Esophagus muscularis mucosa (tissue), 4 donors: ENCODE results near the gene FAM13A. TPM values are rescaled to one million over a fixed set of nuclear protein-coding genes. Genes with fewer than 3 reads are reported as not detected.

Experiments
- DNase-seq: peaks from one replicate; pipeline ENCODE4 v3.0.0-alpha.2; 2017; ENCODE audit errors: extremely low spot score
- H3K27ac ChIP-seq, 4 donors: fragments of 200-600 bp; sonication (generic); replicated peaks in 1 of 4; 1 replicate in 3 of 4; 2 replicates in 1 of 4; pipeline ENCODE4 v1.5.1; 2016 to 2019; ENCODE audit warnings: mild to moderate bottlenecking in 1 of 4
- H3K27me3 ChIP-seq, 4 donors: fragments of 200-600 bp; sonication (generic); one replicate each; pipeline versions ENCODE4 v1.5.1 to v1.6.0; 2016 to 2019
- H3K36me3 ChIP-seq, 4 donors: fragments of 200-600 bp; sonication (generic); one replicate each; pipeline ENCODE4 v1.5.1; 2016 to 2019
- H3K4me1 ChIP-seq, 4 donors: fragments of 200-600 bp; sonication (generic); one replicate each; pipeline ENCODE4 v1.5.1; 2016 to 2019
- H3K4me3 ChIP-seq, 4 donors: fragments of 200-600 bp; sonication (generic); 1 replicate in 2 of 4; 2 replicates in 2 of 4; pipeline ENCODE4 v1.5.1; 2016 to 2019; ENCODE audit warnings: mild to moderate bottlenecking in 4 of 4, moderate library complexity in 1 of 4
- H3K9me3 ChIP-seq, 4 donors: fragments of 200-600 bp; sonication (generic); 1 replicate in 3 of 4; 2 replicates in 1 of 4; pipeline ENCODE4 v1.5.1; 2016 to 2019
- CTCF ChIP-seq, 3 experiments: fragments of 200-600 bp in 2 of 3; fragments of 450-650 bp in 1 of 3; sonication (generic) in 2 of 3; IDR thresholded peaks; one replicate each; pipeline ENCODE4 v1.5.1; 2017 to 2019; ENCODE audit warnings: antibody characterized with exemption in 3 of 3, mild to moderate bottlenecking in 2 of 3, moderate library complexity in 1 of 3
- EP300 ChIP-seq: sonication (generic); formaldehyde crosslinking; IDR thresholded peaks from one replicate; pipeline ENCODE4 v1.6.1; 2017; ENCODE audit warnings: antibody characterized with exemption
- POLR2A ChIP-seq: fragments of 450-650 bp; IDR thresholded peaks from one replicate; pipeline ENCODE4 v1.6.1; 2017; ENCODE audit warnings: antibody characterized with exemption, moderate library complexity, mild to moderate bottlenecking, low read depth
- POLR2AphosphoS5 ChIP-seq, 2 donors: sonication (generic); formaldehyde crosslinking; IDR thresholded peaks; one replicate each; pipeline ENCODE4 v1.6.1; 2017; ENCODE audit warnings: antibody characterized with exemption in 2 of 2
- WGBS: methylation state at CpG from one replicate; pipeline ENCODE4 v1.1.5; 2018; 5-methylcytosine and 5-hydroxymethylcytosine counted together
- intact Hi-C: fragments of 100-400 bp; cut with DNase I; formaldehyde crosslinking; loops from one replicate; pipeline ENCODE4 v1.15.1; 2023
- total RNA-seq, 4 donors: library from RNA; depleted of rRNA; stranded (reverse); fragments of >200 nt; gene quantifications; one replicate each; pipeline versions ENCODE4 v1.1.0 to v1.2.1, GENCODE V29; 2016

The FAM13A gene
- total RNA-seq, 4 donors from 2014 or later, result 22.4 to 27.2 (median 26.0) TPM

GRCh38 chr4:88754796-88755195, 302.2 kb downstream of the FAM13A start:
- peaks cover 6 to 38% (median 23%) of the 10 kb centered on the region in 4 donors for H3K36me3 ChIP-seq
- intact Hi-C loops, result no loop called here

GRCh38 chr4:88753658-88754571, 303.1 kb downstream of the FAM13A start:
- intact Hi-C loops, result no loop called here

More at GRCh38 chr4:88754796-88755195, 302.2 kb downstream of the FAM13A start:
- H3K27me3 ChIP-seq, result no peaks in the 10 kb centered on the region
- no peak overlapping the region for H3K27ac ChIP-seq
- peaks cover 0 to 16% (median 10%) of the 10 kb centered on the region in 4 donors for H3K4me1 ChIP-seq
- 99% methylated on average over 3 of the region's 3 CpGs for WGBS
- H3K9me3 ChIP-seq, result no peaks in the 10 kb centered on the region
- no peak overlapping the region for H3K4me3 ChIP-seq
- TF ChIP-seq EP300 (no peak), POLR2A (no peak), CTCF (IDR thresholded peaks at IDR 0.05) (no peak), POLR2AphosphoS5 (IDR thresholded peaks at IDR 0.05) (no peak)
- DNase-seq, result no peak

GRCh38 chr4:88752754-88753153, 304.2 kb downstream of the FAM13A start:
- Histone ChIP-seq H3K36me3 (peaks cover 20 to 51% (median 37%) of the 10 kb centered on the region in 4 donors), H3K27me3 (no peaks in the 10 kb centered on the region)
- no peak for DNase-seq

More at GRCh38 chr4:88753658-88754571, 303.1 kb downstream of the FAM13A start:
- Histone ChIP-seq H3K4me3 (no peak overlapping the region), H3K4me1 (peaks cover 0 to 9% (median 3%) of the 10 kb centered on the region in 4 donors), H3K36me3 (peaks cover 13 to 46% (median 30%) of the 10 kb centered on the region in 4 donors), H3K27me3 (no peaks in the 10 kb centered on the region), H3K27ac (no peak overlapping the region), H3K9me3 (no peaks in the 10 kb centered on the region)
- no peak for DNase-seq
- WGBS, result 85% methylated on average over 7 of the region's 7 CpGs
- TF ChIP-seq CTCF (IDR thresholded peaks at IDR 0.05) (no peak), EP300 (no peak), POLR2AphosphoS5 (IDR thresholded peaks at IDR 0.05) (no peak), POLR2A (no peak)

DNA sequence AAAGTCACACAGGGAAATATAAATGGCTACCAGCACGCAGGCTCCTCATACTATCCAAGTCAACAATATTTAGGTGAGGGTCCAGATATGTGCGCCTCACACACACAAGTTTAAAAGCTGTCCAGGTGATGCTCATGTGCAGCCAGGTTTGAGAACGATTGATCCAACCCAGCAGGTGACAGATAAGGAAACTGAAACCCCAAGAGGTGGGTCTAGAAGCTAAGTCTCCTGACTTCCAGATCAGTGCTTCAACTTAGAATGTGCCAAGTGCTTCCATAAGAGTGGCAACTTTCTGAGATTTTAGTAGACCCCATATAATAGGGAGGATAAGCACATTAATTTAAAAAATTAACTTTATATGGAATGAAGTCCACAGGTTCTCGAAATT, 304.9 kb downstream of the FAM13A start:
- intact Hi-C loops, result no loop called here
- H3K27me3 ChIP-seq, result no peaks in the 10 kb centered on the region
- peaks cover 20 to 58% (median 43%) of the 10 kb centered on the region in 4 donors for H3K36me3 ChIP-seq
- 97% methylated on average over 4 of the region's 4 CpGs for WGBS
- DNase-seq, result no peak
- H3K4me1 ChIP-seq, result peaks cover 0 to under 1% (median under 1%) of the 10 kb centered on the region in 4 donors
- H3K4me3 ChIP-seq, result no peak overlapping the region
- H3K9me3 ChIP-seq, result no peaks in the 10 kb centered on the region
- TF ChIP-seq POLR2AphosphoS5 (IDR thresholded peaks at IDR 0.05), result no peak
- no peak for TF ChIP-seq EP300
- TF ChIP-seq CTCF (IDR thresholded peaks at IDR 0.05), result no peak
- no peak for TF ChIP-seq POLR2A
- H3K27ac ChIP-seq, result no peak overlapping the region

More at GRCh38 chr4:88752754-88753153, 304.2 kb downstream of the FAM13A start:
- TF ChIP-seq CTCF (IDR thresholded peaks at IDR 0.05) (no peak), POLR2AphosphoS5 (IDR thresholded peaks at IDR 0.05) (no peak), EP300 (no peak), POLR2A (no peak)
- 63% methylated on average over 2 of the region's 2 CpGs for WGBS
- Histone ChIP-seq H3K4me3 (no peak overlapping the region), H3K9me3 (no peaks in the 10 kb centered on the region), H3K4me1 (no peaks in the 10 kb centered on the region), H3K27ac (no peak overlapping the region)
- intact Hi-C loops, result no loop called here
